Measurements from ENCODE around the gene LDLRAD1.
"Not testable (repeated sequence)": the region's sequence is repeated elsewhere in the genome, so short reads cannot be mapped to it uniquely, and the experiment has no call there.

LDLRAD1 gene

GRCh38 chr1:54028306-54029251 lies 10.6 kb upstream of the LDLRAD1 start:
- no peak for DNase-seq (ENCODE audit: low read depth)
- H3K4me3 ChIP-seq (ENCODE audit: low read length) = no peak overlapping the region
- TF ChIP-seq CTCF (conservative IDR thresholded peaks at IDR 0.05; ENCODE audit: low read length) = no peak

- TF ChIP-seq CTCF (conservative IDR thresholded peaks at IDR 0.05; ENCODE audit: low read length) = no peak
- no peak for DNase-seq (ENCODE audit: low read depth)
- no peak overlapping the region for H3K4me3 ChIP-seq (ENCODE audit: low read length)
Observed at GRCh38 chr1:54027848-54028247, 9.9 kb upstream of the LDLRAD1 start.

- DNase-seq (ENCODE audit: low read depth); H3K4me3 ChIP-seq (ENCODE audit: low read length): not testable (repeated sequence)
Observed at GRCh38 chr1:54024811-54025210, 6.8 kb upstream of the LDLRAD1 start.

- no peak for DNase-seq (ENCODE audit: low read depth)
- no peak overlapping the region for H3K4me3 ChIP-seq (ENCODE audit: low read length)
- TF ChIP-seq CTCF (conservative IDR thresholded peaks at IDR 0.05; ENCODE audit: low read length) = no peak
Observed at GRCh38 chr1:54024358-54024757, 6.4 kb upstream of the LDLRAD1 start.

GRCh38 chr1:54019562-54020176 lies 1.7 kb upstream of the LDLRAD1 start:
- DNase-seq (ENCODE audit: low read depth); H3K4me3 ChIP-seq (ENCODE audit: low read length): not testable (repeated sequence)

- H3K4me3 ChIP-seq (ENCODE audit: low read length) = no peak overlapping the region
- no peak for DNase-seq (ENCODE audit: low read depth)
- no peak for TF ChIP-seq CTCF (conservative IDR thresholded peaks at IDR 0.05; ENCODE audit: low read length)
Observed at GRCh38 chr1:54018635-54019034, 649 bp upstream of the LDLRAD1 start.

GRCh38 chr1:54016343-54017282 lies 1.4 kb downstream of the LDLRAD1 start:
- peak; percentile 8 for DNase-seq (ENCODE audit: low read depth)
- no peak for TF ChIP-seq CTCF (conservative IDR thresholded peaks at IDR 0.05; ENCODE audit: low read length)
- no peak overlapping the region for H3K4me3 ChIP-seq (ENCODE audit: low read length)

All from AG10803 (cell line).